ENCODE data around the gene MYO3A. TPM values are rescaled to one million over a fixed set of nuclear protein-coding genes. Genes with fewer than 3 reads are reported as not detected.

The MYO3A gene
- total RNA-seq, 4 donors from 2014 or later, result 0.58 to 3.4 TPM; not detected in 2

GRCh38 chr10:26225322-26225721, 291.3 kb downstream of the MYO3A start:
- no peak for TF ChIP-seq CTCF (IDR thresholded peaks at IDR 0.05)
- no peak for TF ChIP-seq POLR2A (IDR thresholded peaks at IDR 0.05)
- Histone ChIP-seq H3K4me1 (no peaks in the 10 kb centered on the region), H3K4me3 (no peak overlapping the region), H3K27ac (no peak overlapping the region), H3K27me3 (peaks cover 0 to 6% of the 10 kb centered on the region in 2 donors), H3K9me3 (no peaks in the 10 kb centered on the region), H3K36me3 (no peaks in the 10 kb centered on the region)
- intact Hi-C loops (cut with DNase I; ENCODE audit: low total_unique reads), result no loop called here
- no peak for DNase-seq

GRCh38 chr10:26227786-26228185, 293.8 kb downstream of the MYO3A start:
- no peak overlapping the region for H3K4me3 ChIP-seq
- no peaks in the 10 kb centered on the region for H3K36me3 ChIP-seq
- H3K27ac ChIP-seq, result no peak overlapping the region
- H3K9me3 ChIP-seq, result no peaks in the 10 kb centered on the region
- TF ChIP-seq POLR2A (IDR thresholded peaks at IDR 0.05), result no peak
- TF ChIP-seq CTCF (IDR thresholded peaks at IDR 0.05), result no peak
- H3K4me1 ChIP-seq, result no peaks in the 10 kb centered on the region
- DNase-seq, result no peak
- no peaks in the 10 kb centered on the region for H3K27me3 ChIP-seq
- intact Hi-C loops (cut with DNase I; ENCODE audit: low total_unique reads), result no loop called here

GRCh38 chr10:26232174-26232573, 298.1 kb downstream of the MYO3A start:
- TF ChIP-seq CTCF (IDR thresholded peaks at IDR 0.05) (no peak), POLR2A (IDR thresholded peaks at IDR 0.05) (no peak)
- Histone ChIP-seq H3K27ac (no peak overlapping the region), H3K9me3 (no peaks in the 10 kb centered on the region), H3K36me3 (no peaks in the 10 kb centered on the region), H3K4me1 (no peaks in the 10 kb centered on the region), H3K4me3 (no peak overlapping the region), H3K27me3 (no peaks in the 10 kb centered on the region)
- no peak for DNase-seq
- intact Hi-C loops (cut with DNase I; ENCODE audit: low total_unique reads), result no loop called here

- Histone ChIP-seq H3K4me1 (no peaks in the 10 kb centered on the region), H3K4me3 (no peak overlapping the region), H3K27me3 (no peaks in the 10 kb centered on the region), H3K36me3 (no peaks in the 10 kb centered on the region), H3K9me3 (no peaks in the 10 kb centered on the region), H3K27ac (no peak overlapping the region)
- TF ChIP-seq CTCF (IDR thresholded peaks at IDR 0.05) (no peak), POLR2A (IDR thresholded peaks at IDR 0.05) (no peak)
- intact Hi-C loops (cut with DNase I; ENCODE audit: low total_unique reads), result no loop called here
- DNase-seq, result no peak
Observed at GRCh38 chr10:26235761-26236160, 301.7 kb downstream of the MYO3A start.

- Histone ChIP-seq H3K9me3 (no peaks in the 10 kb centered on the region), H3K27ac (no peak overlapping the region), H3K4me3 (no peak overlapping the region), H3K27me3 (no peaks in the 10 kb centered on the region), H3K4me1 (no peaks in the 10 kb centered on the region), H3K36me3 (no peaks in the 10 kb centered on the region)
- intact Hi-C loops (cut with DNase I; ENCODE audit: low total_unique reads), result no loop called here
- TF ChIP-seq POLR2A (IDR thresholded peaks at IDR 0.05) (no peak), CTCF (IDR thresholded peaks at IDR 0.05) (no peak)
- DNase-seq, result no peak
Observed at GRCh38 chr10:26238378-26238777, 304.3 kb downstream of the MYO3A start.

Measured in uterus (tissue), 4 donors.